ENCODE results near the gene RERGL. TPM values are rescaled to one million over a fixed set of nuclear protein-coding genes. Genes with fewer than 3 reads are reported as not detected.

Gene RERGL
- total RNA-seq, 1 experiment from 2014 or later, result not detected

Other genes starting within 250 kb of the RERGL start
- gene PIK3C2G, start 171.3 kb upstream of the RERGL start, total RNA-seq (2021; ENCODE audit: unreplicated experiment), result not detected